Measurements from ENCODE around the gene ZFX. TPM values are rescaled to one million over a fixed set of nuclear protein-coding genes. Genes with fewer than 3 reads are reported as not detected.
A peak's percentile ranks its signal among the peaks of the same experiment; 100 is the strongest.
"Not testable (repeated sequence)": the region's sequence is repeated elsewhere in the genome, so short reads cannot be mapped to it uniquely, and the experiment has no call there.

Gene ZFX
- total RNA-seq, 3 donors from 2014 or later (not counting 1 experiment from before 2014, with no cell fraction given), result 60.9 to 123 (median 63.0) TPM

DNA sequence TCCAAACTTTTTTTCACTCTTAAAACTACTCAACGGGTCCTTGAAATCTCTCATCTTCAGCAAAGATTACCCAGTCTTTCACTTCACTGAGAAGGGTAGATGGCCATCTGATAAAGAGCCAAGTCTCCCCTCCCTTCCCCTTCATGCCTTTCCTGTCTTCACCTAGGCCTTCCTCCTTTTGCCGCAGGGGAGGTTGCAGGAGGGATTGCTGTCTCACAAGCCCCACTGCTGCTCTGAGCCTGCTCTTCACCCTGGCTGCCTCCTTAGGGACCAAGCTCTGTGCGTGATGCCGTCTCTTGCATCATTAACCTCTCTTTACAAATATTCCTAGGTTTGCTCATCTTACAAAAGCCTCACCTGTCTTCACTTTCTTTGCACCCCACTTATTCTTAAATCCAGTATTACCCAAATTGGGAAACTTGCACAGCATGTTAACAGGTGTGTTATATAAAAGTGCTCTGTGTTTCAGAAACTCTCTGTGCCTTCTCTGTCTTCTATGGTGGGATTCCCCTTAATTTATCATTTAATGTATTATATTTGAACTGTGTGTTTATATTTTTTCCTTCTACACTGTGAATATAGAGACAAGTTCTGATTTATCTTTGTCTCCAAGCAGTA is 3.8 kb downstream of the ZFX start:
- Histone ChIP-seq H3K27ac (ENCODE audit: low read length) (peak overlapping the region; percentile 20), H3K4me1 (ENCODE audit: control insufficient read depth, insufficient read depth, low read length) (peaks cover 25% of the 10 kb centered on the region), H3K4me3 (ENCODE audit: low read length) (no peak overlapping the region), H3K9me3 (ENCODE audit: control insufficient read depth, insufficient read depth, low read length) (no peaks in the 10 kb centered on the region), H3K27me3 (ENCODE audit: control insufficient read depth, insufficient read depth, low read length) (no peaks in the 10 kb centered on the region), H3K36me3 (ENCODE audit: control insufficient read depth, insufficient read depth, low read length) (no peaks in the 10 kb centered on the region)
- Mint-ChIP-seq H3K4me1 (peaks cover 48 to 77% of the 10 kb centered on the region in 2 donors), H3K27me3 (ENCODE audit: low read depth in 2 of 2) (no peaks in the 10 kb centered on the region), H3K4me3 (peak overlapping the region; percentile 75), H3K9me3 (no peaks in the 10 kb centered on the region), H3K27ac (peak overlapping the region; percentile 83 to 93), H3K36me3 (no peaks in the 10 kb centered on the region)
- 0% methylated on average over 4 of the region's 4 CpGs for WGBS (ENCODE audit: insufficient coverage)
- DNase-seq (peak in 1 of 2 donors; percentile 42), ATAC-seq (no peak)
- TF ChIP-seq, protein P1, sequence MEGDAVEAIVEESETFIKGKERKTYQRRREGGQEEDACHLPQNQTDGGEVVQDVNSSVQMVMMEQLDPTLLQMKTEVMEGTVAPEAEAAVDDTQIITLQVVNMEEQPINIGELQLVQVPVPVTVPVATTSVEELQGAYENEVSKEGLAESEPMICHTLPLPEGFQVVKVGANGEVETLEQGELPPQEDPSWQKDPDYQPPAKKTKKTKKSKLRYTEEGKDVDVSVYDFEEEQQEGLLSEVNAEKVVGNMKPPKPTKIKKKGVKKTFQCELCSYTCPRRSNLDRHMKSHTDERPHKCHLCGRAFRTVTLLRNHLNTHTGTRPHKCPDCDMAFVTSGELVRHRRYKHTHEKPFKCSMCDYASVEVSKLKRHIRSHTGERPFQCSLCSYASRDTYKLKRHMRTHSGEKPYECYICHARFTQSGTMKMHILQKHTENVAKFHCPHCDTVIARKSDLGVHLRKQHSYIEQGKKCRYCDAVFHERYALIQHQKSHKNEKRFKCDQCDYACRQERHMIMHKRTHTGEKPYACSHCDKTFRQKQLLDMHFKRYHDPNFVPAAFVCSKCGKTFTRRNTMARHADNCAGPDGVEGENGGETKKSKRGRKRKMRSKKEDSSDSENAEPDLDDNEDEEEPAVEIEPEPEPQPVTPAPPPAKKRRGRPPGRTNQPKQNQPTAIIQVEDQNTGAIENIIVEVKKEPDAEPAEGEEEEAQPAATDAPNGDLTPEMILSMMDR (IDR thresholded peaks at IDR 0.05), result no peak
- intact Hi-C loops (cut with micrococcal nuclease), result loop anchor here (5.0 kb wide), 2 partner anchors 246 to 371 kb away; partner anchors contain the start of genes APOO, CXorf58 and SAT1

DNA sequence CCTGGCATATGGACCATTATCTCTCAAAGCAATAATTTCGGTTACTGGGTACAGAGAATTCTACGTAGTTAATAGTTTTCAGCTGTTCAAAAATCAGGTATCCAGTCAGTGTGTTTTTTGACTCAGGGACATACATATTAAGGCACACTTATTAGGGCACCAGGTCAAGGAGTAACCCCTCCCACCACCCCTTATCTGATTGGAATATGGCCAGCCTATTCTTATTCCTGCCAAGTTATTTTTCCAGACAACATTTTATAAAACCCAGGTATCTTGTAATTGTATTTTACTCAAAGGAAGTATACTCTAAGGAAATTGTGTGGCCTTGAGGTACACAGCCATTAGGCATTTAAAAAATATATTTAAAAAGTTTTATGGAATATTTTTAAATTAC is 4.3 kb downstream of the ZFX start:
- 80% methylated on average over 1 of the region's 2 CpGs for WGBS (ENCODE audit: insufficient coverage)
- Histone ChIP-seq H3K9me3 (ENCODE audit: control insufficient read depth, insufficient read depth, low read length) (no peaks in the 10 kb centered on the region), H3K4me3 (ENCODE audit: low read length) (no peak overlapping the region), H3K4me1 (ENCODE audit: control insufficient read depth, insufficient read depth, low read length) (peaks cover 25% of the 10 kb centered on the region), H3K27ac (ENCODE audit: low read length) (peak overlapping the region; percentile 20), H3K36me3 (ENCODE audit: control insufficient read depth, insufficient read depth, low read length) (no peaks in the 10 kb centered on the region), H3K27me3 (ENCODE audit: control insufficient read depth, insufficient read depth, low read length) (no peaks in the 10 kb centered on the region)
- TF ChIP-seq, protein P1 (IDR thresholded peaks at IDR 0.05), result no peak
- H3K27me3 Mint-ChIP-seq (ENCODE audit: low read depth in 2 of 2), result no peaks in the 10 kb centered on the region
- ATAC-seq (no peak), DNase-seq (no peak)
- intact Hi-C loops (cut with micrococcal nuclease), result loop anchor here (5.0 kb wide), 2 partner anchors 246 to 371 kb away; partner anchors contain the start of genes APOO, CXorf58 and SAT1
- peak overlapping the region; percentile 75 for H3K4me3 Mint-ChIP-seq
- peaks cover 50 to 72% of the 10 kb centered on the region in 2 donors for H3K4me1 Mint-ChIP-seq
- no peaks in the 10 kb centered on the region for H3K36me3 Mint-ChIP-seq
- H3K27ac Mint-ChIP-seq, result peak overlapping the region; percentile 83 to 93
- no peaks in the 10 kb centered on the region for H3K9me3 Mint-ChIP-seq

DNA sequence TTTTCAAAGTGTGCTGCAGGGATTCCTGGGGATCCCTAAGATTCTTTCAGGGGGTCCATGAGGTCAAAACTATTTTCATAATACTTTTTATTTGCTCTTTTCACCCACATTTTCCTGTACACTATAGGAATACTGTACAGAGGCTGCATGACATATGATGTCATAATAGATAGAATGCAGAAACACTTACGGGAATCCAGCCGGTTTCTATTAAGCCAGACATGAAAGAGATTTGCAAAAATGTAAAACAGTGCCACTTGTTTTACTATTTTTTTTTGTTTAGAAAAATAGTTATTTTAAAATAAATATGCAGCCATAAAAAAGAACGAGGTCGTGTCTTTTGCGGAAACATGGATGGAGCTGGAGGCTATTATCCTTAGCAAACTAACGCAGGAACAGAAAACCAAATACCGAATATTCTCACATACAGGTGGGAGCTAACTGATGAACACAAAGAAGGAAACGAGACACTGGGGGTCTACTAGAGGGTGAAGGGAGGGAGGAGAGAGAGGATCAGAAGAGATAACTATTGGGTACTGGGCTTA is 5.0 kb downstream of the ZFX start:
- no peak overlapping the region for H3K4me3 ChIP-seq (ENCODE audit: low read length)
- H3K4me1 Mint-ChIP-seq, result peaks cover 50 to 78% of the 10 kb centered on the region in 2 donors

DNA sequence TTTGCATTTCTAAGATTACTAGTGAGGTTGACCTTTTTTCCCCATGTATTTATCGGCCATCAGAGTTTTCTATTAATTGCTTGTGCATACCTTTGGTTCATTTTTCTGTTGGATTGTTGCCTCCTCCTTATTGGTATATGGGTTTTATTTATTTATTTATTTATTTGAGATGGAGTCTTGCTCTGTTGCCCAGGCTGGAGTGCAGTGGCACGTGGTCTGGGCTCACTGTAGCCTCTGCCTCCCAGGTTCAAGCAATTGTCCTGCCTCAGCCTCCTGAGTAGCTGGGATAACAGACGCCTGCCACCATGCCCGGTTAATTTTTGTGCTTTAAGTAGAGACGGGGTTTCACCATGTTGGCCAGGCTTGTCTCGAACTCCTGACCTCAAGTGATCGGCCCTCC is 6.2 kb downstream of the ZFX start:
- H3K4me3 ChIP-seq (ENCODE audit: low read length); H3K9me3 Mint-ChIP-seq; H3K27me3 Mint-ChIP-seq (ENCODE audit: low read depth in 2 of 2); H3K9me3 ChIP-seq (ENCODE audit: control insufficient read depth, insufficient read depth, low read length); H3K27me3 ChIP-seq (ENCODE audit: control insufficient read depth, insufficient read depth, low read length); H3K36me3 ChIP-seq (ENCODE audit: control insufficient read depth, insufficient read depth, low read length); intact Hi-C loops (cut with micrococcal nuclease); ATAC-seq; H3K27ac ChIP-seq (ENCODE audit: low read length); H3K4me3 Mint-ChIP-seq; H3K36me3 Mint-ChIP-seq; DNase-seq: not testable (repeated sequence)
- H3K27ac Mint-ChIP-seq, result peak overlapping the region; percentile 68 to 72
- WGBS (ENCODE audit: insufficient coverage), result 73% methylated on average over 6 of the region's 7 CpGs
- peaks cover 28% of the 10 kb centered on the region for H3K4me1 ChIP-seq (ENCODE audit: control insufficient read depth, insufficient read depth, low read length)
- peaks cover 48 to 78% of the 10 kb centered on the region in 2 donors for H3K4me1 Mint-ChIP-seq

More for the DNA sequence above, 5.0 kb downstream of the ZFX start:
- Mint-ChIP-seq H3K9me3 (no peaks in the 10 kb centered on the region), H3K36me3 (no peaks in the 10 kb centered on the region), H3K27me3 (ENCODE audit: low read depth in 2 of 2) (no peaks in the 10 kb centered on the region), H3K4me3 (no peak overlapping the region), H3K27ac (peak overlapping the region; percentile 52 to 68)
- intact Hi-C loops (cut with micrococcal nuclease), result loop anchor here (5.0 kb wide), 2 partner anchors 247 to 372 kb away; partner anchors contain the start of genes APOO, CXorf58 and SAT1
- Histone ChIP-seq H3K27me3 (ENCODE audit: control insufficient read depth, insufficient read depth, low read length) (no peaks in the 10 kb centered on the region), H3K9me3 (ENCODE audit: control insufficient read depth, insufficient read depth, low read length) (no peaks in the 10 kb centered on the region), H3K4me1 (ENCODE audit: control insufficient read depth, insufficient read depth, low read length) (peaks cover 27% of the 10 kb centered on the region), H3K36me3 (ENCODE audit: control insufficient read depth, insufficient read depth, low read length) (no peaks in the 10 kb centered on the region), H3K27ac (ENCODE audit: low read length) (no peak overlapping the region)
- ATAC-seq (no peak), DNase-seq (no peak)
- 87% methylated on average over 3 of the region's 8 CpGs for WGBS (ENCODE audit: insufficient coverage)
- TF ChIP-seq, protein P1 (IDR thresholded peaks at IDR 0.05), result no peak

All from natural killer cell (primary cell).